ENCODE data around the gene FOXP1.

GRCh38 chr3:71447197-71447596 is 136.3 kb downstream of the FOXP1 start:
- TF ChIP-seq EP300 (IDR thresholded peaks at IDR 0.05) (no peak), CTCF (IDR thresholded peaks at IDR 0.05) (no peak)
